K562 (cell line): ENCODE measurements around the gene GNG7. TPM values are rescaled to one million over a fixed set of nuclear protein-coding genes. Genes with fewer than 3 reads are reported as not detected.

Experiments
- BRD4 ChIP-seq: fragments of 200-600 bp; sonication (generic); IDR thresholded peaks from 2 replicates; pipeline ENCODE4 v1.6.1; 2017; ENCODE audit warnings: inconsistent platforms
- C11orf30 ChIP-seq: fragments of 450-650 bp; IDR thresholded peaks from 2 replicates; pipeline ENCODE4 v1.6.1; 2016; ENCODE audit warnings: low read depth, mild to moderate bottlenecking
- COPS2 ChIP-seq: fragments of 450-650 bp; conservative IDR thresholded peaks from 2 replicates; pipeline ENCODE4 v1.6.1; 2016; ENCODE audit warnings: mild to moderate bottlenecking, moderate library complexity
- E2F3 ChIP-seq: fragments of 250-450 bp; sonication (Bioruptor Pico); IDR thresholded peaks from 2 replicates; pipeline ENCODE4 v1.4.0; 2020; ENCODE audit warnings: mild to moderate bottlenecking
- ELK3 ChIP-seq: fragments of 450-650 bp; formaldehyde crosslinking; IDR thresholded peaks from 2 replicates; pipeline ENCODE4 v1.4.0; 2020; ENCODE audit warnings: mild to moderate bottlenecking
- MTA3 ChIP-seq: fragments of 450-650 bp; formaldehyde crosslinking; IDR thresholded peaks from 2 replicates; pipeline ENCODE4 v1.6.1; 2017; ENCODE audit warnings: mild to moderate bottlenecking, borderline replicate concordance
- MXI1 ChIP-seq: IDR thresholded peaks from 2 replicates; pipeline ENCODE4 v1.6.1; 2011; ENCODE audit warnings: low read depth, mild to moderate bottlenecking, improper control_type of control experiment, low read length
- NBN ChIP-seq: fragments of 450-650 bp; IDR thresholded peaks from 2 replicates; pipeline ENCODE4 v1.6.1; 2016; ENCODE audit warnings: low read depth, mild to moderate bottlenecking
- PHF20 ChIP-seq: fragments of 450-650 bp; IDR thresholded peaks from 2 replicates; pipeline ENCODE4 v1.6.1; 2018; ENCODE audit not compliant: partially characterized antibody
- POLR2AphosphoS5 ChIP-seq: IDR thresholded peaks from 2 replicates; pipeline ENCODE4 v1.6.1; 2011; ENCODE audit warnings: mild to moderate bottlenecking, low read depth, low read length, moderate library complexity; ENCODE audit not compliant: control insufficient read depth, insufficient read depth
- RBFOX2 ChIP-seq: fragments of 200-400 bp; formaldehyde crosslinking; IDR thresholded peaks from 2 replicates; pipeline ENCODE4 v1.6.1; 2017; ENCODE audit warnings: low read depth, mild to moderate bottlenecking, low read length, moderate library complexity
- RFX7 ChIP-seq: fragments of 250-450 bp; sonication (Bioruptor Pico); IDR thresholded peaks from 2 replicates; pipeline ENCODE4 v1.5.1; 2021; ENCODE audit warnings: mild to moderate bottlenecking
- SREBF2 ChIP-seq: sonication (generic); formaldehyde crosslinking; IDR thresholded peaks from 2 replicates; pipeline ENCODE4 v1.4.0; 2020; ENCODE audit warnings: mild to moderate bottlenecking, missing genetic modification reagents
- ZBTB2 ChIP-seq: fragments of 450-650 bp; IDR thresholded peaks from 2 replicates; pipeline ENCODE4 v1.6.1; 2016; ENCODE audit warnings: antibody characterized with exemption
- ZBTB43 ChIP-seq: sonication (generic); formaldehyde crosslinking; IDR thresholded peaks from 2 replicates; pipeline ENCODE4 v1.8.0; 2023; ENCODE audit warnings: mild to moderate bottlenecking, missing genetic modification reagents
- ZKSCAN1 ChIP-seq: fragments of 150-350 bp; IDR thresholded peaks from 2 replicates; pipeline ENCODE4 v1.6.1; 2016; ENCODE audit warnings: low read depth, low read length
- ZKSCAN3 ChIP-seq: fragments of 250-450 bp; sonication (Bioruptor Pico); IDR thresholded peaks from 2 replicates; pipeline ENCODE4 v1.4.0; 2020
- ZNF274 ChIP-seq: IDR thresholded peaks from 2 replicates; pipeline ENCODE4 v1.6.1; 2011; ENCODE audit warnings: low read depth, mild to moderate bottlenecking, low read length, moderate library complexity, borderline replicate concordance
- ZNF512 ChIP-seq: IDR thresholded peaks from 2 replicates; pipeline ENCODE4 v1.6.1; 2016; ENCODE audit warnings: missing genetic modification characterization, missing compliant biosample characterization
- ZNF57 ChIP-seq: fragments of 450-650 bp; formaldehyde crosslinking; IDR thresholded peaks from 2 replicates; pipeline ENCODE4 v1.4.0; 2020; ENCODE audit warnings: mild to moderate bottlenecking, moderate library complexity
- ZNF696 ChIP-seq: fragments of 250-450 bp; sonication (Bioruptor Pico); conservative IDR thresholded peaks from 2 replicates; pipeline ENCODE4 v1.4.0; 2020; ENCODE audit warnings: mild to moderate bottlenecking, moderate library complexity
- polyA plus RNA-seq, 8 experiments: library from polyadenylated mRNA; depleted of rRNA in 4 of 8; stranded (reverse) in 5 of 8; unstranded in 3 of 8; fragments of >200 nt; fragmentation: Nextera tagmentation in 2 of 8; fragmentation: Illumina TruSeq in 1 of 8; extraction: Ambion mirVana in 2 of 8; extraction: Trizol in 1 of 8; gene quantifications; 2 replicates each; pipeline versions ENCODE4 v1.2.1 to v1.2.3, GENCODE V29; 2011 to 2014; ENCODE audit warnings: inconsistent platforms in 1 of 8, missing spikeins in 1 of 8
- total RNA-seq, 7 experiments: library from RNA; depleted of rRNA in 6 of 7; stranded (reverse); fragments of >200 nt in 6 of 7; fragmentation: Illumina TruSeq in 2 of 7; extraction: Trizol in 2 of 7; gene quantifications; 2 replicates each; pipeline versions ENCODE4 v1.2.1 to v1.2.3, GENCODE V29; 2011 to 2021; ENCODE audit warnings: low replicate concordance in 1 of 7
- TF ChIP-seq, protein P1 (sequence below): fragments of 200-400 bp; formaldehyde crosslinking; IDR thresholded peaks from 2 replicates; pipeline ENCODE4 v1.6.1; 2017; ENCODE audit warnings: mild to moderate bottlenecking, low read depth, low read length, moderate library complexity

GNG7 gene
- total and polyA plus RNA-seq, 9 of the 15 experiments (the other 6 are each of a cell fraction or from before 2014, with no cell fraction given), result 0.01 to 0.20 (median 0.06) TPM; not detected in 1

- TF ChIP-seq ZNF274 (no peak), RFX7 (no peak), NBN (peak; percentile 64; the same call in 1 of the 2 replicates), ZNF57 (CRISPR knock-in tag) (no peak), BRD4 (0 out of 2 replicates have a peak, but pooled peaks have one; percentile 55), ZKSCAN3 (CRISPR knock-in tag) (no peak), SREBF2 (CRISPR knock-in tag) (no peak), PHF20 (peak; percentile 80), ZNF696 (CRISPR knock-in tag) (no peak), MTA3 (peak; percentile 87), POLR2AphosphoS5 (peak; percentile 52; the same call in 1 of the 2 replicates), ZKSCAN1 (no peak), C11orf30 (peak; percentile 78), ZBTB43 (CRISPR knock-in tag) (peak; percentile 90), RBFOX2 (peak; percentile 91), ZBTB2 (peak; percentile 62; the same call in 1 of the 2 replicates), ZNF512 (tag) (no peak), COPS2 (no peak), MXI1 (peak; percentile 52; the same call in 1 of the 2 replicates), E2F3 (CRISPR knock-in tag) (no peak), ELK3 (CRISPR knock-in tag) (no peak)
- TF ChIP-seq, protein P1, sequence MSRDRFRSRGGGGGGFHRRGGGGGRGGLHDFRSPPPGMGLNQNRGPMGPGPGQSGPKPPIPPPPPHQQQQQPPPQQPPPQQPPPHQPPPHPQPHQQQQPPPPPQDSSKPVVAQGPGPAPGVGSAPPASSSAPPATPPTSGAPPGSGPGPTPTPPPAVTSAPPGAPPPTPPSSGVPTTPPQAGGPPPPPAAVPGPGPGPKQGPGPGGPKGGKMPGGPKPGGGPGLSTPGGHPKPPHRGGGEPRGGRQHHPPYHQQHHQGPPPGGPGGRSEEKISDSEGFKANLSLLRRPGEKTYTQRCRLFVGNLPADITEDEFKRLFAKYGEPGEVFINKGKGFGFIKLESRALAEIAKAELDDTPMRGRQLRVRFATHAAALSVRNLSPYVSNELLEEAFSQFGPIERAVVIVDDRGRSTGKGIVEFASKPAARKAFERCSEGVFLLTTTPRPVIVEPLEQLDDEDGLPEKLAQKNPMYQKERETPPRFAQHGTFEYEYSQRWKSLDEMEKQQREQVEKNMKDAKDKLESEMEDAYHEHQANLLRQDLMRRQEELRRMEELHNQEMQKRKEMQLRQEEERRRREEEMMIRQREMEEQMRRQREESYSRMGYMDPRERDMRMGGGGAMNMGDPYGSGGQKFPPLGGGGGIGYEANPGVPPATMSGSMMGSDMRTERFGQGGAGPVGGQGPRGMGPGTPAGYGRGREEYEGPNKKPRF, result no peak
Measured at GRCh38 chr19:2739602-2740313, 37.3 kb upstream of the GNG7 start, which contains the start of gene SLC39A3 (continued).
